ENCODE results near the gene WNT1. TPM values are rescaled to one million over a fixed set of nuclear protein-coding genes. Genes with fewer than 3 reads are reported as not detected.

Gene WNT1
- total and polyA plus RNA-seq, 9 of the 15 experiments (the other 6 are each of a cell fraction or from before 2014, with no cell fraction given): not detected

DNA sequence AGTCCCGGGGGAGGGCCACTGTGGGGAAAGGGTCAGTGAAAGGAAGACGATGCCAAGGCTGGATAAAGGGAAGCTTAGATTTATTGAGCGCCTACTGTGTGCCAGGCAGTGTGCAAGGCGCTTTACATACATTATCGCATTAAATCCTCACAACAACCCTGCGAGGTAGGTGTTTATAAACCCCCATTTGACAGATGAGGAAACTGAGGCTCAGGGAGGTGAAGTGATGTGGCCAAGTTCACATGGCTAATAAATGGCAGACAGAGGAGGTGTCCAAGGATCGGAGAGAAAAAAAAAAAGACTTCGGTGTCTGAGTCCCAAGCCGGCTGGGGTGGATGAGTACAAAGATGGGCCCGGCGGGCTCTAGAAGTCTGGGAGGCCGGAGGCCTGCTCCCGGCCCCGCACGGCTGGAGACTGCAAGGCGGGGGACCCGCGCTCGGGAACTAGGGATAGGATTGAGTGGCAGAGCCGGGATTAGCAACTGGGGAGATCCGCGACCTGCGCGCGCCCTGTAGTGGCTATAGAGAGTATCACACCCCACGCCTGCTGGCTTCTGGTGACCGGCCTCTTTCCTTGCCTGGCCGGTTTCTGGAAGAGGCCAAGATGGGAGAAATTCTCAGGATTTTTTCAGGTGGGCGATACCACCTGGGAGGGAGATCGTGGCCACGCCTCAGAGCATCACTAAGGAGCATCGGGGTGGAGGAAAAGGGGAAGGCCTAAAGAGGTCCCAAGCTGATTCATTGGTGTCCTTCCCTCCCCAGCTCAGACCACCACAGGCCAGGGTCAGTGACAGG, 17.2 kb downstream of the WNT1 start (continued):
- TF ChIP-seq, protein P1, sequence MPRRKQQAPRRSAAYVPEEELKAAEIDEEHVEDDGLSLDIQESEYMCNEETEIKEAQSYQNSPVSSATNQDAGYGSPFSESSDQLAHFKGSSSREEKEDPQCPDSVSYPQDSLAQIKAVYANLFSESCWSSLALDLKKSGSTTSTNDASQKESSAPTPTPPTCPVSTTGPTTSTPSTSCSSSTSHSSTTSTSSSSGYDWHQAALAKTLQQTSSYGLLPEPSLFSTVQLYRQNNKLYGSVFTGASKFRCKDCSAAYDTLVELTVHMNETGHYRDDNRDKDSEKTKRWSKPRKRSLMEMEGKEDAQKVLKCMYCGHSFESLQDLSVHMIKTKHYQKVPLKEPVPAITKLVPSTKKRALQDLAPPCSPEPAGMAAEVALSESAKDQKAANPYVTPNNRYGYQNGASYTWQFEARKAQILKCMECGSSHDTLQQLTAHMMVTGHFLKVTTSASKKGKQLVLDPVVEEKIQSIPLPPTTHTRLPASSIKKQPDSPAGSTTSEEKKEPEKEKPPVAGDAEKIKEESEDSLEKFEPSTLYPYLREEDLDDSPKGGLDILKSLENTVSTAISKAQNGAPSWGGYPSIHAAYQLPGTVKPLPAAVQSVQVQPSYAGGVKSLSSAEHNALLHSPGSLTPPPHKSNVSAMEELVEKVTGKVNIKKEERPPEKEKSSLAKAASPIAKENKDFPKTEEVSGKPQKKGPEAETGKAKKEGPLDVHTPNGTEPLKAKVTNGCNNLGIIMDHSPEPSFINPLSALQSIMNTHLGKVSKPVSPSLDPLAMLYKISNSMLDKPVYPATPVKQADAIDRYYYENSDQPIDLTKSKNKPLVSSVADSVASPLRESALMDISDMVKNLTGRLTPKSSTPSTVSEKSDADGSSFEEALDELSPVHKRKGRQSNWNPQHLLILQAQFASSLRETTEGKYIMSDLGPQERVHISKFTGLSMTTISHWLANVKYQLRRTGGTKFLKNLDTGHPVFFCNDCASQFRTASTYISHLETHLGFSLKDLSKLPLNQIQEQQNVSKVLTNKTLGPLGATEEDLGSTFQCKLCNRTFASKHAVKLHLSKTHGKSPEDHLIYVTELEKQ (CRISPR knock-in tag; IDR thresholded peaks at IDR 0.05): no peak
- TF ChIP-seq, protein P2, sequence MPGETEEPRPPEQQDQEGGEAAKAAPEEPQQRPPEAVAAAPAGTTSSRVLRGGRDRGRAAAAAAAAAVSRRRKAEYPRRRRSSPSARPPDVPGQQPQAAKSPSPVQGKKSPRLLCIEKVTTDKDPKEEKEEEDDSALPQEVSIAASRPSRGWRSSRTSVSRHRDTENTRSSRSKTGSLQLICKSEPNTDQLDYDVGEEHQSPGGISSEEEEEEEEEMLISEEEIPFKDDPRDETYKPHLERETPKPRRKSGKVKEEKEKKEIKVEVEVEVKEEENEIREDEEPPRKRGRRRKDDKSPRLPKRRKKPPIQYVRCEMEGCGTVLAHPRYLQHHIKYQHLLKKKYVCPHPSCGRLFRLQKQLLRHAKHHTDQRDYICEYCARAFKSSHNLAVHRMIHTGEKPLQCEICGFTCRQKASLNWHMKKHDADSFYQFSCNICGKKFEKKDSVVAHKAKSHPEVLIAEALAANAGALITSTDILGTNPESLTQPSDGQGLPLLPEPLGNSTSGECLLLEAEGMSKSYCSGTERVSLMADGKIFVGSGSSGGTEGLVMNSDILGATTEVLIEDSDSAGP (CRISPR knock-in tag; IDR thresholded peaks at IDR 0.05): no peak
- TF ChIP-seq TBL1XR1 (IDR thresholded peaks at IDR 0.05; ENCODE audit: low read length in 2 of 2): no peak
- TF ChIP-seq SUPT5H (IDR thresholded peaks at IDR 0.05): no peak
- TF ChIP-seq ARNT (IDR thresholded peaks at IDR 0.05): no peak
- TF ChIP-seq SIRT6 (IDR thresholded peaks at IDR 0.05; ENCODE audit: low read depth, low read length): no peak
- 0 out of 2 replicates have a peak, but pooled peaks have one; percentile 16 for TF ChIP-seq CTBP1 (IDR thresholded peaks at IDR 0.05; ENCODE audit: borderline replicate concordance)
- no peak for TF ChIP-seq ZNF165 (CRISPR knock-in tag; IDR thresholded peaks at IDR 0.05; ENCODE audit: borderline replicate concordance)
- TF ChIP-seq JUND (IDR thresholded peaks at IDR 0.05; ENCODE audit: borderline replicate concordance, low read depth, low read length): no peak
- TF ChIP-seq JUND (tag; IDR thresholded peaks at IDR 0.05; ENCODE audit: borderline replicate concordance, low read depth, low read length): no peak
- no peak for TF ChIP-seq EZH2 (IDR thresholded peaks at IDR 0.05; ENCODE audit: borderline replicate concordance, low read depth, low read length)
- TF ChIP-seq SIX5 (IDR thresholded peaks at IDR 0.05; ENCODE audit: borderline replicate concordance in 1 of 2, insufficient read depth in 1 of 2, low read depth in 1 of 2, low read length in 2 of 2): no peak
- no peak for TF ChIP-seq MED1 (CRISPR knock-in tag; IDR thresholded peaks at IDR 0.05; ENCODE audit: borderline replicate concordance)
- no peak for TF ChIP-seq KAT7 (CRISPR knock-in tag; IDR thresholded peaks at IDR 0.05; ENCODE audit: borderline replicate concordance)
- TF ChIP-seq, protein P3, sequence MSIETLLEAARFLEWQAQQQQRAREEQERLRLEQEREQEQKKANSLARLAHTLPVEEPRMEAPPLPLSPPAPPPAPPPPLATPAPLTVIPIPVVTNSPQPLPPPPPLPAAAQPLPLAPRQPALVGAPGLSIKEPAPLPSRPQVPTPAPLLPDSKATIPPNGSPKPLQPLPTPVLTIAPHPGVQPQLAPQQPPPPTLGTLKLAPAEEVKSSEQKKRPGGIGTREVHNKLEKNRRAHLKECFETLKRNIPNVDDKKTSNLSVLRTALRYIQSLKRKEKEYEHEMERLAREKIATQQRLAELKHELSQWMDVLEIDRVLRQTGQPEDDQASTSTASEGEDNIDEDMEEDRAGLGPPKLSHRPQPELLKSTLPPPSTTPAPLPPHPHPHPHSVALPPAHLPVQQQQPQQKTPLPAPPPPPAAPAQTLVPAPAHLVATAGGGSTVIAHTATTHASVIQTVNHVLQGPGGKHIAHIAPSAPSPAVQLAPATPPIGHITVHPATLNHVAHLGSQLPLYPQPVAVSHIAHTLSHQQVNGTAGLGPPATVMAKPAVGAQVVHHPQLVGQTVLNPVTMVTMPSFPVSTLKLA (conservative IDR thresholded peaks at IDR 0.05): no peak
- no peak for TF ChIP-seq NCOA6 (IDR thresholded peaks at IDR 0.05)
- no peak for TF ChIP-seq CBFB (CRISPR knock-in tag; IDR thresholded peaks at IDR 0.05)
- TF ChIP-seq POLR2AphosphoS2 (IDR thresholded peaks at IDR 0.05; ENCODE audit: low read length): no peak

Measured in K562 (cell line).